GM12874 (cell line): ENCODE data around the gene APCDD1L.

Experiments used
- TF ChIP-seq, protein P1 (sequence below): IDR thresholded peaks from 2 replicates; pipeline ENCODE4 v1.5.1; 2011; ENCODE audit warnings: low read depth, mild to moderate bottlenecking, control low read depth, low read length, moderate library complexity; ENCODE audit not compliant: insufficient read depth

Gene APCDD1L

DNA sequence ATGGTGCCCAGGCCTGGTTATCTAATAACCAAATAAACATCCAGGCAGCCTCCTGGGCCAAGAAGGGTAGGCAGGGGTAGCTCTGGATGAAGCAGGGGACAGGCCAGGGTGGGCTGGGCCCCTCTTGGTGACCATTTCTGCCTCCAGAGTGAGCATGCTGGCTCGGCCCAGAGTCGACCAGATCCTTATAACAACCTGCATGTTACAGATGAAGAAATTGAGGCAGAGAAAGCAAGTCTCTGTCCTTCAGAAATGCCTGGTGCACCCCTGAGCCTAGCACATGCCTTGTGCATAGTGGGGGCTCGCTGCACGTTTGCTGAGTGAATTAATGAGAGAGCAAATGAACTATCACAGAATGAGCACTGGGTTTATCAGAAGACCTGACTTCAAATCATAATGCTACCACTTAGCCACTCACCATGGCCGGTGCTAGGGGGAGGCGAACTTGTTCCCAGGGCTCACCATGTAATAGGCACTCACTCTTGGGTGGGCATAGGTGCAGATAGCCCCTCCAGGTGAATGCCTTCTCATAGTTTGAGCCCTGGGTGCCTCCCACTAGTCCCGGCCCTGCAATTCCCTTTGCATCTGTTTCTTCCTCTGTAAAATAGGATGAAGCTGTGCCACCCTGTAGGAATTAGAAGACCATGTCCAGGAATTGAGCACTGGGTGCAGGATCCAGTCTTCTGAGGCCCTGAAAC lies 3.8 kb upstream of the APCDD1L start:
- TF ChIP-seq, protein P1, sequence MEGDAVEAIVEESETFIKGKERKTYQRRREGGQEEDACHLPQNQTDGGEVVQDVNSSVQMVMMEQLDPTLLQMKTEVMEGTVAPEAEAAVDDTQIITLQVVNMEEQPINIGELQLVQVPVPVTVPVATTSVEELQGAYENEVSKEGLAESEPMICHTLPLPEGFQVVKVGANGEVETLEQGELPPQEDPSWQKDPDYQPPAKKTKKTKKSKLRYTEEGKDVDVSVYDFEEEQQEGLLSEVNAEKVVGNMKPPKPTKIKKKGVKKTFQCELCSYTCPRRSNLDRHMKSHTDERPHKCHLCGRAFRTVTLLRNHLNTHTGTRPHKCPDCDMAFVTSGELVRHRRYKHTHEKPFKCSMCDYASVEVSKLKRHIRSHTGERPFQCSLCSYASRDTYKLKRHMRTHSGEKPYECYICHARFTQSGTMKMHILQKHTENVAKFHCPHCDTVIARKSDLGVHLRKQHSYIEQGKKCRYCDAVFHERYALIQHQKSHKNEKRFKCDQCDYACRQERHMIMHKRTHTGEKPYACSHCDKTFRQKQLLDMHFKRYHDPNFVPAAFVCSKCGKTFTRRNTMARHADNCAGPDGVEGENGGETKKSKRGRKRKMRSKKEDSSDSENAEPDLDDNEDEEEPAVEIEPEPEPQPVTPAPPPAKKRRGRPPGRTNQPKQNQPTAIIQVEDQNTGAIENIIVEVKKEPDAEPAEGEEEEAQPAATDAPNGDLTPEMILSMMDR = no peak

DNA sequence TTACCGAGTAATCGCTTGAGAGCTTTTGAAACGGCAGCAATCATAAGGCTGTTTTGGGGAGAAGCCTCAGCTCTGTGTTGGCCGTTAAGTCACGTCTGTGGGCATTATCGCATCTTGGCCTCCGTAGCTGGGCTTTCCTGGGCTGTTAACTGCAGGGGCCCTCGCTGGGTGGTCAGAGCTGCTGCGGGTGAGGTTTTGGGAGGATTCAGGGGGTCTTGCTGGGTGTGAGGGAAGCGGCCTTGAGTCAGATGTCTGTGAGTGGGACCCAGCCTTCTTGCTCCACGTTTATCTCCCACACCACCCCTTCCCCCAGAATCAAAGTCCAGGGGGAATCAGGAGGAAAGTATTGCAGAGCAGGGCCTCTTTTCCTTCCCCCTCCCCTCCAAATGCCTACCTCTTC lies 3.2 kb upstream of the APCDD1L start:
- TF ChIP-seq, protein P1 = no peak

DNA sequence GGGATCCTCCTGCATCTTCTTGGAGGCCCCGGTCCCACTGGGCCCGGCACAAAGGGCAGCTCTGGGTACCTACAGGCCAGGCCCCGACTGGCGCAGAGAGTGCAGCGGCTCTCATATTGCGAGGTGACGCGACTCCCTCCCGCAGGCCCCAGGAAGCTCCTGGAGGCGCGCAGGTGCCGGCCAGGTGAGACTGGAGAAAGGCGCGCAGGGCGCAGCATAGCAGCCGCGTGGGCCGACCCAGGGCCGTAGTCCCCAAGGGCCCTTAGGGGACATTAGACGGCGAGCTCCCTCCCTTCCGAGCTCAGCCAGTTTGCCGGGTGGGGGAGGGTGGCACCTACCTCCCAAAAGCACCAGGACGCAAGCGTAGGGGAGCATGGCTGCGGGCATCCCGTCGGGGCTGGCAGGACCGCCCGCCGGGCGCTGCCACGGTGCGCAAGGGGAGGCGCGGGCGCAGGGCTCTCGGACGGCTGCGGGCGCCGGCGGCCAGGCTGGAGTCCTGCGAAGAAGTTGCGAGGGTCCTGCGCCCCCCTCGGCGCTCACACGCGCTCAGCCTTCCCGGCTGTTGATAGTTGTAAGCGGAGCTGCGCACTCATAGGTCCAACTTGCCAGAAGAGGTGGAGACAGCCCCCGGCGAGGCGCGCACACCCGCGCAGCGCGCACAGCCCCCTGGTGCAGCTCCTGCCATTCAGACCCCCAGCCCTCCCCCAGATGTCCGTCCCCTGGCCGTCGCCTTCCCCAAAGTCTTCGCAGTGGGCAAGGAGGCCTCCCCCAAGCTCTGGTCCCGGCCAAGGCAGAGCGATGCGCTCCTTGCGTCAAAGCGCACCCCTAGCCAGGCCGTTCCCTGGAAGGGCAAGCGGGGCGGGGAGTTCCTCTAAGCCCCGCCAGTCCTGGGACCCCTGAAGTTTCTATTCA lies 622 bp downstream of the APCDD1L start:
- TF ChIP-seq, protein P1 = no peak

DNA sequence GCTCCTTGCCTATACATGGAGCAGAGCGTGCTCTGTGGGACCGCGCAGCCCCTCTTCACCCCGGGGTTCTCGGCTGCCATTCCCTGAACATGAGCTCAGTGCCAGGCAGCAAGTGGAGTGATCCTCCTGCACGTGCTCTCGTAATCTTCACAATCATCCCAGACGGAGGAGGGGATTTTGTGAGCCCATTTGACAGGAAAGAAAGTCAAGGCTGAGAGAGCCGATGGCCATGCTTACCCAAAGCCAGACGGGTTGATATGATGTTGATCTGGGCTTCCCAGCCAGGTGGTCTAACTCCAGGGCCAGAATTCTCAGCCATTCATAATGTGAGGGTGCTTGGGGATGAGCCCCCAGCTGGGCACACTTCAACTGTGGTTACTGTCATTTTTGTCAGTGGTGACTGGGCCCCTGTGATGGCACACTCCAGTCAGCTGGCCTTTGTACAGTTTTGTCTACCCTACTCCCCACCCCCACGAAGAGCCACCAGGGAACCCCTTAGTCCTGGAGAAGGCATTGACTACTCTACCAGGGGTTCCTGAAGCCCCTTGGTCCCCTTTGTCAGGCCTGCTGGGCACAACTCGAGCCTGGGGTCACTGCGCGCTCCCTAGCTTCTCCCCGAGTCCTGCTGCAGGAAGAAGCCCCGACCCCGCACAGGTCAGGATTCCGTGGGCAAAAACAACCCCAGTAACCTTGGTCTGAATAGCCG lies 1.5 kb downstream of the APCDD1L start:
- TF ChIP-seq, protein P1 = no peak

DNA sequence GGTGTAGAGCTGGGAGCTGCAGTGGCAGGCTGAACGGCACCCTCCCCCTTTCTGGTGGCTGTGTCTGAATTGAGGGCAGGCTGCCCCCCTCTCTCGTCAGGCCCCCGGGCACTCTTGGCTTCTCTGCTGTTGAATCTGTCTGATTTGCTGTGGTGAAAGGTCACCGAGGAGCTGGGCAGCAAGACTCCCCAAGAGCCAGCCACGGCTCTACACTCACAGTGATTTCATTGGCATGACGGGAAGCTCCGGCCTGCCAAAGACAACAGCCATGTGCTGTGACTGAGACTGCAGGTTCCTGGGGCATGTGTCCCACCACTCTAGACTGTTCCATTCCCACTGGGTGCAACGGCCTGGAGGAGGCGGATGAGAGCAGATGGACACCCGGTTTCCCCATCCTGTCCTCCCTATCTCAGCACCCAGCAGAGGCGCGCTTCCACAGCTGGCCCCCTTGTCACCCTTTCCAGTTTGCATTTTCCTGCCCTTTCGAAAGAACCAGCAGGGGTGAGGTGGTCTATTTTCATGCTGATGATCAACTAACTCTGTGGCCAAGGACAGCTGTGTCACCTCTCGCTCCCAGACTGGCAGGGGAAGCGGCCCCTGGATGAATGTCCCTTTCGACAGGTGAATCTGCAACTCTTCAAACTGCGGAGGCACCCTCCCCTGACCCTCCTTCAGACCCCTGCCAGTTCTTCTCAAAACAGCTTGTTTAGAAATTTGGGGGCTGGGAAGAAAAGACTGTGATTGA lies 2.2 kb downstream of the APCDD1L start:
- TF ChIP-seq, protein P1 = no peak

DNA sequence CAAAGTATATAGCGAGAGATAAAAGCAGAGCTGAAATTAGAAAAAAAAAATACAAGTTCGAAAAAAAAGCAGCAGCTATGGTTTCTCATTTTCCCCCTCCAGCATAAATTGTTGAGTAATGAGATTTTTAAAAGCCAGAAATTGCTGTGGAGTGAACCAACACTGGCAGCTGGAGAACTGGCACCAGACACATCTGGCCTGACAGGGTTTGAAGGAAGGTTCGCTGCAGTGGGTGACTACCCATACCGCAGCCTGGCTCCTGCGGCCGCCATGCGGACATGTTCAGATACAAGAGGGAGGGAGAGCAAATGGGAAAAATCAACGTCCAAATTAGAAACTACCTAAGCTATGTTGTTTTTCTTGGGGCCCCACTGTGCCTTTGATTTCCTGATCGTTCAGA lies 3.3 kb downstream of the APCDD1L start:
- TF ChIP-seq, protein P1 = no peak
